Osteocyte (in vitro differentiated cells): ENCODE measurements around the gene CYP24A1. TPM values are rescaled to one million over a fixed set of nuclear protein-coding genes. Genes with fewer than 3 reads are reported as not detected.

ENCODE experiments used
- DNase-seq: peaks from one replicate; pipeline ENCODE4 v3.0.0; 2021; ENCODE audit warnings: mixed read lengths; ENCODE audit not compliant: unreplicated experiment; ENCODE audit errors: extremely low spot score
- H3K27ac Mint-ChIP-seq: one replicate; pipeline ENCODE4 v1.8.0; 2021; ENCODE audit warnings: mild to moderate bottlenecking, mixed read lengths; ENCODE audit not compliant: unreplicated experiment
- H3K27me3 Mint-ChIP-seq: one replicate; pipeline ENCODE4 v1.8.0; 2021; ENCODE audit warnings: mixed read lengths; ENCODE audit not compliant: unreplicated experiment
- H3K36me3 Mint-ChIP-seq: one replicate; pipeline ENCODE4 v1.8.0; 2021; ENCODE audit warnings: mixed read lengths; ENCODE audit not compliant: unreplicated experiment
- H3K4me1 Mint-ChIP-seq: one replicate; pipeline ENCODE4 v1.8.0; 2021; ENCODE audit warnings: mixed read lengths; ENCODE audit not compliant: unreplicated experiment
- H3K4me3 Mint-ChIP-seq: one replicate; pipeline ENCODE4 v1.8.0; 2021; ENCODE audit warnings: mild to moderate bottlenecking, moderate library complexity, mixed read lengths; ENCODE audit not compliant: unreplicated experiment
- H3K9me3 Mint-ChIP-seq: one replicate; pipeline ENCODE4 v1.8.0; 2021; ENCODE audit warnings: mixed read lengths; ENCODE audit not compliant: unreplicated experiment
- total RNA-seq: library from RNA; stranded (reverse); gene quantifications from 2 replicates; pipeline ENCODE4 v1.2.1, GENCODE V29; 2021
- TF ChIP-seq, protein P1 (sequence below): fragments of 200-600 bp; sonication (generic); IDR thresholded peaks from 2 replicates; pipeline ENCODE4 v1.5.0; 2021; ENCODE audit warnings: antibody characterized with exemption, mild to moderate bottlenecking, moderate library complexity

CYP24A1 gene
- total RNA-seq, 1 donor from 2014 or later, result not detected

DNA sequence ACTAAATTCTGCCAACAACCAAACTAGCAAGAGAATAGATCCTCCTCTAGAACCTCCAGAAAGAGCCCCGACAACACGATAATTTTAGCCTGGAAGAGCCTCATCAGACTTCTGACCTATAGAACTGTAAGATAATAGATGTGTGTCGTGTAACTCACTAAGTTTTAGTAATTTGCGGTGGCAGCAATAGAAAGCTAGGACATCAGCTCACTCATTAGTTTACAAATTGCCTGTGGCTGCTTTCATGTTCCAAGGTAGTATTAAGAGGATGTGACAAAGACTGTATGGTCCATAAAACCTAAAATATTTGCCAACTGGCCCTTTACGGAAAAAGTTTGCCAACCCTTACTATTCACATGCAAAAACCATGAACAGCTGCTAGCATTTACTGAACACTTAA is 17.3 kb downstream of the CYP24A1 start:
- Mint-ChIP-seq H3K4me1 (no peaks in the 10 kb centered on the region), H3K36me3 (no peaks in the 10 kb centered on the region), H3K4me3 (no peak overlapping the region)

DNA sequence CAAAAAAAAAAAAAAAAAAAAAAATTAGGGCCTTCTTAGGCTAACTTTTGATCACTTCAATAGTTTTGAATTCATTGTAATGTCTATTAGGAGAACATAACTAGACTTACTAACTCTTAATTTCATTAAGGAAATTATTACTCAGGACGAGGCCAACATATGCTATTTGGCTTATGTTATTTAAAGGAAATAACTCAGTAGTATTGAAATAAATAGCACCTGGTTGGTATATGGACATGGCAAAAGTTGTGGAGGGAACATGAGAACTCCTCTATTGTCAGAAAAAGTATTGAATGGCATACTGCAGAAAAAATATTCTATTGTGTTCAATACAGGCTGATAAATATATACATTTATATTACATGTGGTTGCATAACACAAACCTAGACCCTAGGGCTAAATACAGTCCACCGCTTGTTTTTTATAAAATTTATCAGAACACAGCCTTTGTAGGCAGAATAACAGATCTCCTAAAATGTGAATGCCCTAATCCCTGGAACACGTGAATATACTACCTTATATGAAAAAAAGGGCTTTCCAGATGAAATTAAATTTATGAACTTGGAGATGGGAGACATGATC is 18.0 kb downstream of the CYP24A1 start:
- Mint-ChIP-seq H3K27me3 (peaks cover 24% of the 10 kb centered on the region), H3K9me3 (no peaks in the 10 kb centered on the region), H3K4me1 (no peaks in the 10 kb centered on the region), H3K27ac (no peak overlapping the region), H3K4me3 (no peak overlapping the region), H3K36me3 (no peaks in the 10 kb centered on the region)
- no peak for DNase-seq
- TF ChIP-seq, protein P1, sequence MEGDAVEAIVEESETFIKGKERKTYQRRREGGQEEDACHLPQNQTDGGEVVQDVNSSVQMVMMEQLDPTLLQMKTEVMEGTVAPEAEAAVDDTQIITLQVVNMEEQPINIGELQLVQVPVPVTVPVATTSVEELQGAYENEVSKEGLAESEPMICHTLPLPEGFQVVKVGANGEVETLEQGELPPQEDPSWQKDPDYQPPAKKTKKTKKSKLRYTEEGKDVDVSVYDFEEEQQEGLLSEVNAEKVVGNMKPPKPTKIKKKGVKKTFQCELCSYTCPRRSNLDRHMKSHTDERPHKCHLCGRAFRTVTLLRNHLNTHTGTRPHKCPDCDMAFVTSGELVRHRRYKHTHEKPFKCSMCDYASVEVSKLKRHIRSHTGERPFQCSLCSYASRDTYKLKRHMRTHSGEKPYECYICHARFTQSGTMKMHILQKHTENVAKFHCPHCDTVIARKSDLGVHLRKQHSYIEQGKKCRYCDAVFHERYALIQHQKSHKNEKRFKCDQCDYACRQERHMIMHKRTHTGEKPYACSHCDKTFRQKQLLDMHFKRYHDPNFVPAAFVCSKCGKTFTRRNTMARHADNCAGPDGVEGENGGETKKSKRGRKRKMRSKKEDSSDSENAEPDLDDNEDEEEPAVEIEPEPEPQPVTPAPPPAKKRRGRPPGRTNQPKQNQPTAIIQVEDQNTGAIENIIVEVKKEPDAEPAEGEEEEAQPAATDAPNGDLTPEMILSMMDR, result no peak

More for the DNA sequence above, 17.3 kb downstream of the CYP24A1 start:
- Mint-ChIP-seq H3K27me3 (peaks cover 30% of the 10 kb centered on the region), H3K27ac (no peak overlapping the region), H3K9me3 (no peaks in the 10 kb centered on the region)
- TF ChIP-seq, protein P1, result no peak
- DNase-seq, result no peak

DNA sequence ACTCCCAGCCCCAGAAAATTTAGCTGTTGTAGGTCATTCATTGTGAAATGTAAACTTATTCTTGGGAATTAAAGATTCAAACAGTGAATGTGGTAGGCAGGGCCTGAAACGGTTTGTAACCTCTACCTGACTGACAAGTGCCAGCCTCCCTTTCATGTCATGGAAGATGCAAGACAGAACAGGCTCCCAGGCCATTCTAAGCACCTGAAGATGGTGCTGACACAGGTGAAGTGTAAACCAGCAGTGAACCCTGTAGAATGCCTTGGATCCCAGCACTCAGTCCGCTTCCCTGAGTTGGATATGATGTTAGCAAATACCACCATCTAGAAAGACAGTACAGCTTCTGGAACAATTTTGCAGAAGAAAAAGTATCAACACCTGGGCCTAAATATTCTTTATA is 19.3 kb downstream of the CYP24A1 start:
- Mint-ChIP-seq H3K9me3 (no peaks in the 10 kb centered on the region), H3K36me3 (no peaks in the 10 kb centered on the region), H3K27ac (no peak overlapping the region)

DNA sequence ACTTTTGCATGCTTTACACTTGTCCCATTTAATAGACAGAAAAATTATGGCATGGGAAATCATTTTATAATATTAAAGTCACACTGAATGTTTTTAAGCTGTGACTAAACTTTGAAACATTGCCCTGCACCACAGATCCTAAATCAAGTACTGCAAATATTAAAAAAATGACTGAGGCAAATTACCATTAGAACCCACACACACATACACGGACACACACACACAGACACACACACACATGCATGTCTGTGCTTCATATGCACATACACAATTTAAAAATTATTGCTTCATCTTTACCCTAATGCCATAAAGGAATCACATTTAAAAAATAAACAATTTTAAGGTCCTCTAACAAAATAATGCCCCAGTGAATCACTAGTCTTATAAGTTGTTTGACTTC is 19.9 kb downstream of the CYP24A1 start:
- TF ChIP-seq, protein P1, result no peak
- no peak overlapping the region for H3K27ac Mint-ChIP-seq
- no peak for DNase-seq
- H3K9me3 Mint-ChIP-seq, result no peaks in the 10 kb centered on the region
- H3K4me1 Mint-ChIP-seq, result no peaks in the 10 kb centered on the region
- no peak overlapping the region for H3K4me3 Mint-ChIP-seq
- no peaks in the 10 kb centered on the region for H3K36me3 Mint-ChIP-seq
- peaks cover 24% of the 10 kb centered on the region for H3K27me3 Mint-ChIP-seq

More for the DNA sequence above, 19.3 kb downstream of the CYP24A1 start:
- TF ChIP-seq, protein P1, result no peak
- Mint-ChIP-seq H3K4me1 (no peaks in the 10 kb centered on the region), H3K27me3 (peaks cover 24% of the 10 kb centered on the region), H3K4me3 (no peak overlapping the region)
- no peak for DNase-seq

DNA sequence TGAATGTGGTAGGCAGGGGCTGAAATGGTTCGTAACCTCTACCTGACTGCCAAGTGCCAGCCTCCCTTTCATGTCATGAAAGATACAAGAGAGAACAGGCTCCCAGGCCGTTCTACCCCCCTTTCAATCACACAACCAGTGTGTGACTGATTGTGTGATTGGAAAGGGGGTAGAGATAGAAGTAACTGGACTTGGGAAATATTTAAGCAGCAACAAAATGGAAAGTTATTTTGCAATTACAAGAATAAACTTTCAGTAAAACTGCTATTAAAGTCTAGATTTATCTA is 20.8 kb downstream of the CYP24A1 start:
- TF ChIP-seq, protein P1, result no peak
- Mint-ChIP-seq H3K27me3 (peaks cover 24% of the 10 kb centered on the region), H3K27ac (no peak overlapping the region), H3K4me3 (no peak overlapping the region), H3K4me1 (no peaks in the 10 kb centered on the region), H3K9me3 (no peaks in the 10 kb centered on the region), H3K36me3 (no peaks in the 10 kb centered on the region)
- no peak for DNase-seq
